ENCODE data around the gene DHX16.

DHX16 gene

DNA sequence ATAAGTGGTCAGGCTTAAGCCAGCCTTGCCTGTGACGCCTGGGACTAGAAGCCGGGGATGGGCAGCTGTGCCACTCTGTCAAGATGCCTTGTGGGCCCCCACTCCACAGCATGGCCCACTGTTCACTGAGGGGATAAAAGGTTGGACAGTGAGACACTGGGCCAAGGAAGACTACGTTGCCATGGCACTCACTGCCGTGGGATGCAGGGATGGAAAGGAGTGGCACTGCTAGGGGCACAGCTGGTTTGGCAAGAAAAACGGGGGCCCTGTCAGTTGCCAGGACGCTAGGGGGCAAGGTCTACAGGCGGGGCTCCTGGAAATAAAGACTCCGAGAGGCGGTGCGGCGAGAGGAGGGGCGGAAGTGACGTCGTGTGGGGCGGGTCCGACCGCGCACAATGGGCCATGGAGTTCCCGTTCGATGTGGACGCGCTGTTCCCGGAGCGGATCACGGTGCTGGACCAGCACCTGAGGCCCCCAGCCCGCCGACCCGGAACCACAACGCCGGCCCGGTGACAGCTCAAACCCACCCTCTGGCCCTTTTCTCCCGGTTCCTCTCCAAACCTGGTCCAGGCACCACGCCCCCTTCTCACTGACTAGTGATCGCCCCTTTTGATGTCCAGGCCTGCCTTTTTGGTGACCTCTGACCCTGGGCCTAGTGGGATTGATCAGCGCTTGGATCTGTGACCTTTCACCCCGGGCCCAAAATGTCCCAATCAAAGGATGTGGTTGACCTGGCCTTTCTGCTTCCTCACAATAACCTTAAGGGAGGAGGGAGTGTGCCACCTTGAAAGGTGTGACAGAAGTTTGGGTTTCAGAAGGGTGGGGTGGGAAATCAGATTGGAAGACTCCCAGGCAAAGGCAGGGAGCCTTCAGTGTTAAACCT is 46.1 kb downstream of the DHX16 start, which contains the start of gene ATAT1:
Gene ATAT1, plus strand, starts transcription at position 391 of the 883 bp plus-strand sequence.
- peak; percentile 61 for DNase-seq

GRCh38 chr6:30625511-30625910 is 47.3 kb downstream of the DHX16 start:
- DNase-seq, result no peak

DNA sequence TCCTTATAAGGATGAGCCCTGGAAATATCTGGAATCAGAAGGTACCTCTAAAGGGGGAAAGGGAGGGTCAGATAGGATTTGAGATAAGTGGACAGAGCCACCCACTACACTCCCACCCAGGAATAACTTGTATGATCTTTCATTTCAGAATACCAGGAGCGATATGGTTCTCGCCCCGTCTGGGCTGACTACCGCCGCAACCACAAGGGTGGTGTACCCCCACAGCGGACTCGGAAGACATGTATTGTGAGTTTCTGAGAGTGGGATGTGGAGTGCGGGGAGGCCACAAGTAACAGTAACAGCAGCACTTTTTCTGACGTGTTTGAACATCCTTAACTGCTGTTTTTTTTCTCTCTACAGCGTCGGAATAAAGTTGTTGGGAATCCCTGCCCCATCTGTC is 53.2 kb downstream of the DHX16 start:
- no peak for DNase-seq

- peak; percentile 64 for DNase-seq
Measured at GRCh38 chr6:30618270-30618797, 54.5 kb downstream of the DHX16 start.

DNA sequence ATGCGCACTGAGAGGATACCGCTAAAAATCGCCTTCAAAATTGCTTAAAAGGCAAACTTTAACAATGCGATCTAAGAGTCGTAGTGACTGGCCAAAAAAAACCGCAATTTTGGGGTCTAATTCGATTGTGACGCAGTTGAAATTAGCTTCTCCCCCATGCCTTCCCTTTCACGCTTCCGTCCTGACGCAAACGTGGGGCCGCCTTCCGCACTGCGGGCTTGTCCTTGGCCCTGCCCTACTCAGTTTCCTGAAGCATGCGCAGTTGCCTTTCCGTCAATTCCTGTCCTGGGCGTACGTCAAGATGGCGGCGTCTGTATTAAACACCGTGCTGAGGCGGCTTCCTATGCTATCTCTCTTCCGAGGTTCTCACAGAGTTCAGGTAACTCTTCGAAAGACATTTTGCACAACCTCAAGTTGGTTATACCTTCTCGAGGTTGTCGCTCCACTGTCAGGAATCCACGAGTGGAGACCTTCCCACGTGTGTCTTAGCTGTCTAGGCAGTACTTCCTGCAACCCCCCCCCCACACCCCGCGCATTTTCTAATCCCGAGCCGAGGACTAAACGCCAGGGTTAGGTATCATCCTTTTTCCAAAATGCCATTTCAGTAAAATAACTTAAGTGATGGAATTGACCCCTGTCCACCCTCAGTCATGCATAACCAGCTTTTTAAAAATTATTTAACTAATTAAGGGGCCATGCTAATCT is 55.1 kb downstream of the DHX16 start, which contains the start of gene MRPS18B:
Gene MRPS18B, plus strand, starts transcription at position 276 of the 705 bp plus-strand sequence. Its CDS starts 26 bp downstream, at position 302.
- peak; percentile 95 for DNase-seq

- DNase-seq, result peak; percentile 99
Measured at GRCh38 chr6:30616811-30617564, 55.8 kb downstream of the DHX16 start, which contains the start of gene PPP1R10. Gene PPP1R10 (minus strand): TSS chr6:30617243. CDS start chr6:30609944, 7,299 bp downstream.

GRCh38 chr6:30615958-30616810 is 56.6 kb downstream of the DHX16 start:
- DNase-seq, result peak; percentile 87

- DNase-seq, result peak; percentile 87
Measured at GRCh38 chr6:30615219-30615957, 57.4 kb downstream of the DHX16 start.

GRCh38 chr6:30614843-30615218 is 58.0 kb downstream of the DHX16 start:
- peak; percentile 97 for DNase-seq

DNA sequence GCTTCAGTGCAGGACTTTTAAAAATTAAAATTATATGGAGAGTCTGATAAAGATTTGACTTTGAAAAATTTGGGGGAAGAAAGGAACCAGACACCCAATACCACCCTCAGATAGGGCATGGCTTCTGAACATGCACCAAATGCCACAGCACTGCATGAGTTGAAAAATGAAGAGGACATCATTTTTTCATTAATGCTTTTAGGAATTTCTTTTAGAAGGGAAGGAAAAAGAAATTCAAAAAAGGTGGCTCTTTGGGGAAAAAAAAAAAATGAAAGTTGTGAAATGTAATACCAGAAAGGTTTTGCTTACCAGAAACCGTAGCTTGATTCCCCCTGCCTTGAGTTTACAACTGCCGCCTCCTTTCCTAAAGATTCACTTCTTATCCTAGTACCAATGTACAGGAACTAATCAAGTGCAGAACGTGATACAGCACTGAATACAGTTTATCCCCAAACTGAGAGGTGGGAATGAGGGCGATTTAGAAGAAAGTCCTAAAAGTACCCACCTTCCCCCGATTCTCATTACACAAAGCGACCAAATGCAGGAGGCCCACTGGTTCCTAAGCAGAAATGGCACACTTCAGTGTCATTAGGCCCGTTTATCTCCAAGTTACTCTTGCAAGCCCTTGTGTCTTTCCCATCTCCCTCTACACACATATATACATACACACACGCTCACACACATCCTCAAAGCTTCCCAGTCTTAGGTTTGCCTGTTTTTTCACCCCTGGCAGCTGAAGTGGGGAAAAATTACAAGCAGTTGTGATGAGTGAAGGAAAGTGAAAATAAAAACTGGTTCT is 58.6 kb downstream of the DHX16 start:
- no peak for DNase-seq

- no peak for DNase-seq
Measured at GRCh38 chr6:30613251-30614043, 59.4 kb downstream of the DHX16 start.

DNA sequence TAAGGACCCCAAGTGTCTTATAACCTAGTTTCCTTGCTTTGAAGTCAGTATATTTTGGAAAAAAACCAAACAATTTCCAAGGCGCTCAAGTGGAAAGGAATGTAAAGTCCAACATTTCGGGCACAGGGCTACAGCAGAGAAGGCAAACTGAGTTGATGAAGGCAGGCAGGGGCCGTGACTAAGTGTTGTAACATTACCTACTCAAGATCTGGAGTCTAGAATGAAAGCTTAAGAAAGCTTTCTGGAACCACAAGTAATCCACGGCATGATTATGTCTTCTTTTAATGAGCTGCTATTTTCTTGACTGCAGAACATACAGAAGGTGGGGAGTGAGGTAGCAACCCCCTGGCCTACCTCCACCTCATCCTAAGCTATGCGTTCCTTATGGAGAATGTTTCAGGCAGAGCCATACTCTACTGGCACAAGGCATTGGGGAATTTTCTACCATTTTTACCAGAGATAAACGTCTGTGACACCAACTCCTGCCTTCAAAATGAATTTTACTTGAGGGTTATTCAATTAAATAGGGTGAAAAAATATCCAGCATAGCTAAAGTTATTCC is 60.0 kb downstream of the DHX16 start:
- no peak for DNase-seq

DNA sequence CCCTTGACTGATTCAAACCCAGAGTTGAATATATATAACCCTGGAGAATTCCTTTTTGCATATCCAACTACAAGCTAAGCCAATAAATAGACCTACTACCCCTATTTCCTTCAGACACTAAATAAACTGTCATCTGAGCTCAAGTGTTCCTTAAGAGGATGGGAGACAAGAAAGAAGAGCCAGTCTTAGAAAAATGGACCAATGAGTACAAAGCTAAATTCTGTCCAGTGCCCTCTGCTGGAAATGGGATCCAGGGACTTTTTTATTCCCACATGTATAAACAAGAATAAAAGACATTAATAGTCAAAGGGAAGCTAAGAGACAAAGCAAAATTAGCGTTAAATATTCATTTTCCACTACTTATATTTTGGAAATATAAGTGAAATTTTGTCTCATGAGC is 60.6 kb downstream of the DHX16 start:
- DNase-seq, result no peak

GRCh38 chr6:30611856-30612194 is 61.0 kb downstream of the DHX16 start:
- no peak for DNase-seq

- DNase-seq, result no peak
Measured at GRCh38 chr6:30611150-30611855, 61.5 kb downstream of the DHX16 start.

- no peak for DNase-seq
Measured at GRCh38 chr6:30610065-30610464, 62.7 kb downstream of the DHX16 start.

GRCh38 chr6:30603961-30604360 is 68.8 kb downstream of the DHX16 start:
- no peak for DNase-seq
